Astrocyte of the cerebellum (primary cell): ENCODE measurements around the gene TPSD1.

Experiments
- DNase-seq: peaks from one replicate; pipeline ENCODE4 v3.0.0-alpha.2; 2011; ENCODE audit warnings: low read depth
- H3K4me3 ChIP-seq: 2 replicates; pipeline ENCODE4 v1.5.1; 2011; ENCODE audit warnings: mild to moderate bottlenecking, low read depth, low read length, moderate library complexity
- in situ Hi-C: cut with HindIII; loops from 2 replicates; pipeline ENCODE4 v1.10.0; 2017; ENCODE audit warnings: low sequenced_read_pairs
- TF ChIP-seq, protein P1 (sequence below): IDR thresholded peaks from 2 replicates; pipeline ENCODE4 v1.5.1; 2012; ENCODE audit warnings: low read length, low read depth, moderate library complexity, mild to moderate bottlenecking; ENCODE audit errors: missing control alignments

TPSD1 gene

GRCh38 chr16:1280783-1281182 lies 24.9 kb downstream of the TPSD1 start:
- no peak overlapping the region for H3K4me3 ChIP-seq
- in situ Hi-C loops: loop anchor here (25.0 kb wide), 2 partner anchors 107 to 143 kb away; no protein-coding TSS in a partner anchor
- no peak for DNase-seq
- TF ChIP-seq, protein P1, sequence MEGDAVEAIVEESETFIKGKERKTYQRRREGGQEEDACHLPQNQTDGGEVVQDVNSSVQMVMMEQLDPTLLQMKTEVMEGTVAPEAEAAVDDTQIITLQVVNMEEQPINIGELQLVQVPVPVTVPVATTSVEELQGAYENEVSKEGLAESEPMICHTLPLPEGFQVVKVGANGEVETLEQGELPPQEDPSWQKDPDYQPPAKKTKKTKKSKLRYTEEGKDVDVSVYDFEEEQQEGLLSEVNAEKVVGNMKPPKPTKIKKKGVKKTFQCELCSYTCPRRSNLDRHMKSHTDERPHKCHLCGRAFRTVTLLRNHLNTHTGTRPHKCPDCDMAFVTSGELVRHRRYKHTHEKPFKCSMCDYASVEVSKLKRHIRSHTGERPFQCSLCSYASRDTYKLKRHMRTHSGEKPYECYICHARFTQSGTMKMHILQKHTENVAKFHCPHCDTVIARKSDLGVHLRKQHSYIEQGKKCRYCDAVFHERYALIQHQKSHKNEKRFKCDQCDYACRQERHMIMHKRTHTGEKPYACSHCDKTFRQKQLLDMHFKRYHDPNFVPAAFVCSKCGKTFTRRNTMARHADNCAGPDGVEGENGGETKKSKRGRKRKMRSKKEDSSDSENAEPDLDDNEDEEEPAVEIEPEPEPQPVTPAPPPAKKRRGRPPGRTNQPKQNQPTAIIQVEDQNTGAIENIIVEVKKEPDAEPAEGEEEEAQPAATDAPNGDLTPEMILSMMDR: no peak

DNA sequence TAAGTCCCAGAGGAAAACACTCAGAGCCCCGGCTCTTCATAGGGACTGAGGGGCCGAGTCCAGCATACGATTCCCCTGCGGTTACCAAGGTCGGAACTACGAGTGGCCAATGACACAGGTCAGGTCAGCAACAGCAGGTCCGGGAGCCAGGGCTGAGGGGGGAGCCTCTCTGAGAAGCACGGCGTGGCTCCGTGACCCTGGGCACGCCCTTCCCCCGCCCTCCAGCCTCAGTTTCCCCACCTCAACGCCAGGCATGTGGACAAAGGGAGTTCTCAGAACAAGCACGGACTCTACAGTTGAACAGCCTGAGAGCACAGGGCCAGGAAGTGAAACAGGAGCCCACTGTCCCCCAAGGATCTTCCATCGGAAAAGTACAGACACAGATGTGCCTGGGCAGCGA lies 25.6 kb downstream of the TPSD1 start:
- TF ChIP-seq, protein P1: no peak
- H3K4me3 ChIP-seq: no peak overlapping the region
- in situ Hi-C loops: loop anchor here (25.0 kb wide), 2 partner anchors 106 to 144 kb away; no protein-coding TSS in a partner anchor
- no peak for DNase-seq

DNA sequence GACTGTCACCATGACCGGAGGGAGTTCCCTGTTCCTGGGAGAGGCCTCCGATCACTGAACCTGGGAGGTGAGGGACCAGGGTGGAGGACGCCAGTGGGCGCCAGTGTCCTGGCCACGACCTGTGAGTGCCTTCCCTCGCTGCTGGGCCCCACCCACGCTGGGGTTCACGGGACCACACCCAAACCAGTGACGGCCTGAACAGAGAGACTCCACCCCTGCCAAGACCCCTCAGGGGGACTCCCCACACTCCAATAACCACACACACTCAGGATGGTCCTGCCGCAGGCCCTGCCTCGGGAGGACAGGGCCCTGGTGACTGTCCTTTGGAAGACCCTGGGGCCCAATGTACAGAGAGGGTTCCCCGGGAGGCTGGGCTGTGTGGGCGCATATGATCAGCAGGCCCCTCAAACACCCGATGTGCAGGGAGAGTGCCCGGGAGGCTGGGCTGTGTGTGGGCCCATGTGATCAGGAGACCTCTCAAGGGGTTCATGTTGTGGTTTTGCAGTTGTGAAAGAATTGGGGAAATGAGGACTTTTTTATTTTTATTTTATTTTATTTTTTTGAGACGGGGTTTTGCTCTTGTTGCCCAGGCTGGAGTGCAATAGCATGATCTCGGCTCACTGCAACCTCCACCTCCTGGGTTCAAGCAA lies 26.6 kb downstream of the TPSD1 start:
- in situ Hi-C loops: loop anchor here (25.0 kb wide), 2 partner anchors 105 to 145 kb away; no protein-coding TSS in a partner anchor
- H3K4me3 ChIP-seq: no peak overlapping the region
- TF ChIP-seq, protein P1: no peak
- DNase-seq: no peak

DNA sequence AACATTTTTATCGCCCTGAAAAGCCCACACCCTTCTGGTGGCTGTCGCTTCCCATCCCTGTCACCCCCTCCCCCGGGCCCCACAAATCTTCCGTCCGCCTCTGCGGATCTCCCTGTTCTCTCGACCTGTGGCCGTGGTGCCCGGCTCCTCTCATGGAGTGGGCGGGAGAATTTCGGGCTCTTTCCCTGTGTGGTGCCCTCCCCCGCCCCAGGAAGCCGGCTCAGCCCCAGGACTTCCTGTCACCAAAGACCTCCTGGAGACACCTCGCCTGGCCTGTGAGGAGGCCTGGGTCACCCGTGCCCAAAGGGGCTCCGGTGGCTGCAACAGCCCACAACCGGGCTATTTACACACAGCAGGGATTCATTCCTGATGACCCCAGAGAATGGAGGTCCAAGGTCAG lies 27.4 kb downstream of the TPSD1 start:
- DNase-seq: no peak
- no peak overlapping the region for H3K4me3 ChIP-seq

GRCh38 chr16:1283996-1284616 lies 28.2 kb downstream of the TPSD1 start:
- DNase-seq: no peak
- in situ Hi-C loops: loop anchor here (25.0 kb wide), 2 partner anchors 103 to 147 kb away; no protein-coding TSS in a partner anchor
- TF ChIP-seq, protein P1: no peak
- H3K4me3 ChIP-seq: no peak overlapping the region

More for the DNA sequence above, 27.4 kb downstream of the TPSD1 start:
- TF ChIP-seq, protein P1: no peak
- in situ Hi-C loops: loop anchor here (25.0 kb wide), 2 partner anchors 104 to 146 kb away; no protein-coding TSS in a partner anchor

DNA sequence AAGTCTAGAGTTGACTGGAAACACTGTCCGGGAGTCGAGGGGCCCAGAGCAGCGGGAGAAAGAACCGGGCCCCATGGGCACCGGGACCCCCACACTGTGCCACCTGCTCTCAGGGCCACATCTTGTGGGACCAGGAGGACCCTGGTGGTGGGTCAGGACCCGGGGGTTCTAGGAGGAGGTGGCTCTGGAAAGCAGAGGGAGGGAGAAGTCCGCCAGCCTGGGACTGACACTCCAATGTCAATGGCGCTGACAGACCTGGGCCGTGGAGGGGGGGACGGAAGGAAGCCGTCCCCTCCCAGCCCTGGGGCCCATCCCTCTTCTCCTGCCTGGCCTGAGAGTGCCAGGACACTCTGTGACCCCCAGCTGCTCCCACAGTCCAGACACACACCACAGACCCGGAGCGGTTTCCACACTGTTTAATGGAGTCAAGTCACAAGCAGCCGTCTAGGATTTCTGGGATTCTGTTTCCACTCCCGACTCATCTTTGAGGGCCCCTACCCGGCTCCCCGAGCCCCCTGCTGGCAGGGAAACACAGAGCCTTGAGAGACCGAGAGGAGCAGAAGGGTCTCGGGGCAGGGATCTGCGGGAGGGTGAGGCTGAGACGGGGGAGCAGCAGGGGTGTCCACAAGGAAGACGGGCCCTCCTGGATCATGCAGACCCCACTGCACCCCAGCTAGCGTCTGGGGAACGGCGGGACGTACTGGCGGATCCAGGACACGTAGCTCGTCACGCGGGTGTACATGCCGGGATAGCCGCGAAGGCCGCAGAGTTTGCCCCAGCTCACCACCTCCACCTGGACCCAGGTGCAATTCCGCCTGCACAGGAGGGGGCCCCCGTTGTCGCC lies 30.0 kb downstream of the TPSD1 start:
- no peak for DNase-seq
- TF ChIP-seq, protein P1: no peak
- in situ Hi-C loops: loop anchor here (25.0 kb wide), 2 partner anchors 101 to 149 kb away; no protein-coding TSS in a partner anchor
- H3K4me3 ChIP-seq: no peak overlapping the region
